ENCODE results near the gene NDUFS7. TPM values are rescaled to one million over a fixed set of nuclear protein-coding genes. Genes with fewer than 3 reads are reported as not detected.

NDUFS7 gene
- total RNA-seq, 6 experiments from 2014 or later: 91.9 to 105 (median 97.6) TPM

DNA sequence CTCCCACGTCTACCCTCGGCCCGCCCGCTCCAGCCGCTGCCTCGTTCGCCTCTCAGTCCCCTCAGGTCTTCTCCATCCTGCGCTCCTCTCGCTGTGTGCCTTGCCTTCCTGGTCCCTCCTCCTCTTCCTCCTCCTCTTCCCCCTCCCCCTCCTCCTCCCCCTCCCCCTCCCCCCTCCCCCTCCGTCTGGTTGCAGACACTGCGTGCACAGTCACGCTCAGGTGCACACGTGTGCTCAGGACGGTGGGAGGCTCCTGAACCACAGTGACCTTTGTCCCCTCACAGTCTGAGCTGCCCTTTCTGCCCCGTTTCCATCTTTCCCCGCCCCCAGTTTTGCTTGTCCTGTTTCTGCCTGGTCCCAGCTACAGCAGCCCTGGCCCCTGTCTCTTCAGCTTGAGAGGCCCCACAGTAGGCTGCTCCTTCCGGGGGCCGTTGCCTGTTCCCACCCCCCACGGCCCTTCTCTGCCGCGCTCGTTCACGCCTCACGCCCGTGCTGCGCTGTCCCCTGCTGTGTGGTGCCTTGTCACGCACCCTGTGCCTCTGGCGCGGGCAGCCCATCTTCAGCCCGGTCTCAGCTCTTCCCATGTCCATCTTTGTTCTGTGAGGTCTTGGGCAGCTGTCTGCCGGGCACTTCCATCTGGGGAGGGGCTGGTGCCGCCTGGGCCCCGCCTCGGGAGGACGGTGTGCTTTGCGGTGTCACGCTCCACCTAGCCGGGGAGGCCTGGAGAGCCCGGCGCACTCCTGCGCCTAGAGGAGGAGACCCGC is 40.7 kb downstream of the NDUFS7 start:
- H3K36me3 Mint-ChIP-seq (ENCODE audit: low read depth): peaks cover 14% of the 10 kb centered on the region
- no peaks in the 10 kb centered on the region for H3K9me3 Mint-ChIP-seq

DNA sequence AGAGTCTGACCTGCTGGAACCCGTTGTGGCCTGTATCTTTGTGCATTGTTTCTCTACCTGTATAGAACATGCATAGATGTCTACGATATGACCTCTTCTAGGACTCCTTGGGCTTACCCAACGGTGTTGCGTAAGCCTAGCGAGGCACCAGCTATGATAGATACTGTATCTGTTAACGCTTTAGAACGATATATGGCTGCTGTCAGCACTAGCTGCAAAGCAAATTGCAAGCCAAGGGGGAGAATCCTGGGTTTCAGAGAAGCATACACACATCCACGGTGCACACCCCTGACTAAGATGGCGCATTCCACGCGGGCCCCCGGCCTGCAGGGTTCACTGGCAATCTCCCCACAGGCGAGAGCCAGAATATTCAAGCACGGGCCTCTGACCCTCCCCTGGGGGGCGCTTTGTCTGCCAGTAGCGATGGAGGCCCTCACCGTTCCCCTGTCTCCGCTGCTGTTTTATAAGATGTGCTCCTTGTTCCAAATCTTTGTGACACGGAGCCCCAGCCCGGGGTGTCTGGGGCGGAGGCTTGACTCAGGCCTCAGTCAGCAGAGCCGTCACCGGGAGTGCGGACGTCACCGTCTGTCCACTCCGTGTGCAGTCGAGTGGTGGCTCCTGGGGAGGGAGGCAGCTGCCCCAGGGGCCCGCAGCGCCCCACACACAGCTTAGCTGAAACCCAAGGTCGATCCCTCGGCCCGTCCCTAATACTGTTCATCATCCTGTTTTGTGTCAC is 41.6 kb downstream of the NDUFS7 start:
- TF ChIP-seq, protein P1, sequence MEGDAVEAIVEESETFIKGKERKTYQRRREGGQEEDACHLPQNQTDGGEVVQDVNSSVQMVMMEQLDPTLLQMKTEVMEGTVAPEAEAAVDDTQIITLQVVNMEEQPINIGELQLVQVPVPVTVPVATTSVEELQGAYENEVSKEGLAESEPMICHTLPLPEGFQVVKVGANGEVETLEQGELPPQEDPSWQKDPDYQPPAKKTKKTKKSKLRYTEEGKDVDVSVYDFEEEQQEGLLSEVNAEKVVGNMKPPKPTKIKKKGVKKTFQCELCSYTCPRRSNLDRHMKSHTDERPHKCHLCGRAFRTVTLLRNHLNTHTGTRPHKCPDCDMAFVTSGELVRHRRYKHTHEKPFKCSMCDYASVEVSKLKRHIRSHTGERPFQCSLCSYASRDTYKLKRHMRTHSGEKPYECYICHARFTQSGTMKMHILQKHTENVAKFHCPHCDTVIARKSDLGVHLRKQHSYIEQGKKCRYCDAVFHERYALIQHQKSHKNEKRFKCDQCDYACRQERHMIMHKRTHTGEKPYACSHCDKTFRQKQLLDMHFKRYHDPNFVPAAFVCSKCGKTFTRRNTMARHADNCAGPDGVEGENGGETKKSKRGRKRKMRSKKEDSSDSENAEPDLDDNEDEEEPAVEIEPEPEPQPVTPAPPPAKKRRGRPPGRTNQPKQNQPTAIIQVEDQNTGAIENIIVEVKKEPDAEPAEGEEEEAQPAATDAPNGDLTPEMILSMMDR (IDR thresholded peaks at IDR 0.05): no peak
- Mint-ChIP-seq H3K4me3 (no peak overlapping the region), H3K4me1 (ENCODE audit: low read depth) (no peaks in the 10 kb centered on the region), H3K36me3 (ENCODE audit: low read depth) (peaks cover 10% of the 10 kb centered on the region), H3K27me3 (ENCODE audit: insufficient read depth) (peaks cover 4% of the 10 kb centered on the region; the same call in 1 of the 2 replicates), H3K27ac (no peak overlapping the region), H3K9me3 (no peaks in the 10 kb centered on the region)
- no peak for DNase-seq

More for the DNA sequence above, 40.7 kb downstream of the NDUFS7 start:
- Mint-ChIP-seq H3K4me3 (no peak overlapping the region), H3K4me1 (ENCODE audit: low read depth) (no peaks in the 10 kb centered on the region), H3K27me3 (ENCODE audit: insufficient read depth) (peaks cover 1% of the 10 kb centered on the region; the same call in 1 of the 2 replicates), H3K27ac (no peak overlapping the region)
- no peak for DNase-seq
- TF ChIP-seq, protein P1 (IDR thresholded peaks at IDR 0.05): no peak

DNA sequence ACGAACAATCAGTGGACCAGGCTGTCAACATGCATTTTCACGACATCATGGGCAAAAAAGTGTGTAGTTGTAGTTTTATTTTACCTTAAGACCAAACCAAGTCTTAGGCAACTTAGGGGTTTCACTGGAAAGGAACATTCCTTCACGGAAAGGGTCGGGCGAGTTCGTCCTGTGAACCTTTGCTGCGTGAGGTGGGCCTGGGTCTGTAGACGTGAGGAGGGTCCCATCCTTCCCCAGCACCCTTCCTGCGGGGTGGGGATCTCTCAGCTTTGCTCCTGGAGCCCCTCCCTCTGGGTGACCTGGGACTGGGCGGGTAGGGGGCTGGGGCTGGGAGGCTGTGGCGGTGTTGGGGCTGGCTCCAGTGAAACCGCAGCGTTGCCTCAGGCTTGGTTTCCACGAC is 42.2 kb downstream of the NDUFS7 start:
- TF ChIP-seq, protein P1 (IDR thresholded peaks at IDR 0.05): no peak
- H3K4me1 Mint-ChIP-seq (ENCODE audit: low read depth): no peaks in the 10 kb centered on the region
- no peaks in the 10 kb centered on the region for H3K9me3 Mint-ChIP-seq
- no peak for DNase-seq
- peaks cover 5% of the 10 kb centered on the region for H3K36me3 Mint-ChIP-seq (ENCODE audit: low read depth)
- no peak overlapping the region for H3K27ac Mint-ChIP-seq
- H3K27me3 Mint-ChIP-seq (ENCODE audit: insufficient read depth): peaks cover 4% of the 10 kb centered on the region; the same call in 1 of the 2 replicates
- H3K4me3 Mint-ChIP-seq: no peak overlapping the region

DNA sequence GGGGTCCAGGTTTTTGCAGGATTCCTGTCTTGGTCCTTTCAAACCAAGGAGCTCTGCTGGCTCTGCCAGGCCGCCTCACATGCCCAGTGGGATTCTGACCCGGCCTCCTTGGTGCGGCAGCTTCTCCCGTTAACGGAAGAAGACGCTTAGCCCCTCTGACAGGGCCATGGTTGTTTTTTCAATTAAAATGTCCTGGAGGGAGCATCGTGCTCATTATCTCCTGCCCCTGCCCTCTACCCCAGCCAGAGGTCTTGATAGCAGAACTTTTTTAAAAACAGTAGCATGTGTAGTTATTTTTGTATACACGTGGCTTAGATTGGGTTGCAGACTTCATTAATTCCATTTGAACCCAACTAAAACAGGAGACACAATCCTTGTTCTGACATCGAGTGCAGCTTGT is 43.0 kb downstream of the NDUFS7 start:
- Mint-ChIP-seq H3K9me3 (no peaks in the 10 kb centered on the region), H3K36me3 (ENCODE audit: low read depth) (peaks cover 4% of the 10 kb centered on the region; the same call in 1 of the 2 replicates), H3K27me3 (ENCODE audit: insufficient read depth) (peaks cover 4% of the 10 kb centered on the region; the same call in 1 of the 2 replicates), H3K27ac (no peak overlapping the region), H3K4me3 (no peak overlapping the region), H3K4me1 (ENCODE audit: low read depth) (no peaks in the 10 kb centered on the region)
- DNase-seq: no peak
- TF ChIP-seq, protein P1 (IDR thresholded peaks at IDR 0.05): no peak

DNA sequence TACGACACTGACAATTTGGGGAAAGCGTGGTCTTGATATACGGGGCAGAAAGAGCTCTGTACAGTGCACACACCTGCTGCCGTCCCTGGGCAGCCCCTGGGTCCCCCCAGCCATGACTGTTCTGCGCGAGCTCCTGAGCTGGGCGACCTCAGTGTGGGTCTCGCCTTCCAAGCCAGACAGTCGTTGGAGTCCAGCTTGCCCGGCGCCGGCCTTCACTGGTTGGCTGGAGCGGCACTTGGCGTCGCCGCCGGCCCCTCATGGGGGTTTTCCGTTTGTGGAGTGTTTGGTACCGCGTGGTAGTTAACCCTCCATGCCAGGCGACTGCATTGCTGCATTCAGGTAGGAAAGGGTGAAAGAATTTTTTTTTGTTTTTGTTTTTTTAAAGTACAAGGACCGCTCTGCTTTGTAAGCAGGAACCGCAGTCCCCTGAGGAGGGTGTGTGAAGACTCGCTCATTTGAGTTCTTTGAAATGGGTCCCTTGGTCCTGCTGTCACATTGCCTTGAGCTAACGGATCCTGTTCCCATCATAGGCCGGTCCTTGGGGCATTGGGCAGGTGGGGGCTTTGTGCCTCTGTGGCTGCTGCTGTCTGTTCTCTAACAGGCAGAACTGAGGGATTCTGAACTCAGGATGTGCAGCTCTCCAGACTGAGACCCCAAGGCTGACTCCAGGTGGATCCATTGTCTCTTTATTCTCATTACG is 43.7 kb downstream of the NDUFS7 start:
- Mint-ChIP-seq H3K9me3 (no peaks in the 10 kb centered on the region), H3K27ac (no peak overlapping the region), H3K4me1 (ENCODE audit: low read depth) (no peaks in the 10 kb centered on the region), H3K36me3 (ENCODE audit: low read depth) (peaks cover 4% of the 10 kb centered on the region; the same call in 1 of the 2 replicates), H3K27me3 (ENCODE audit: insufficient read depth) (peaks cover 4% of the 10 kb centered on the region; the same call in 1 of the 2 replicates), H3K4me3 (no peak overlapping the region)
- no peak for DNase-seq
- TF ChIP-seq, protein P1 (IDR thresholded peaks at IDR 0.05): no peak

Data from HFFc6 (cell line).